ENCODE data around the gene SLC29A2. TPM values are rescaled to one million over a fixed set of nuclear protein-coding genes. Genes with fewer than 3 reads are reported as not detected.

SLC29A2 gene
- total and polyA plus RNA-seq, 2 of the 8 experiments (the other 6 are each of a cell fraction or from before 2014, with no cell fraction given), result 29.3 to 31.6 TPM

DNA sequence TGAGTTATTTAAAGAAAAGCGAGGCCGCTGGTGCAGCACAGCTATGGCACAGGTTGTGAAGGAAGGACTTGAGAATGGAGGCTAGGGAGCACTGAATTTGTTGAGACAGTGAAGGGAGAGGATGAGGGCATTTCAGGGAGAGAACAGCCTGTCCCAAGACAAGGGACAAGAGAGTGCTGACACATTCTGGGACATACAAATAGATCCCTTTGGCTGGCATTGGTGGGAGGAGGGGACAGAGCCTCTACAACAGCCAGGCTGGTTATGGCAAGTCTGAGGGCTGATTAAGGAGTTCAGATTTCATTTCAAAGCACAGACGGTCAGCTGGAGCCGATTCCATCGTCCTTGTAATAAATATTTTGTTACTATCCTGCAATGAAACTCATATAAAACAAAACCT is 1.7 kb upstream of the SLC29A2 start:
- H3K4me1 ChIP-seq (replicated peaks in 1 of 4; ENCODE audit: control insufficient read depth in 3 of 4, insufficient read depth in 4 of 4, low read length in 3 of 4), result peaks cover 0 to 8% (median 7%) of the 10 kb centered on the region in 4 experiments; a peak in 6 of 7 replicates

More for the DNA sequence above, 1.7 kb upstream of the SLC29A2 start:
- Histone ChIP-seq H3K4me3 (ENCODE audit: extremely low read depth in 1 of 4, insufficient read depth in 2 of 4, low read depth in 3 of 4, low read length in 4 of 4) (no peak overlapping the region), H4K20me1 (replicated peaks in 1 of 2; ENCODE audit: control insufficient read depth in 1 of 2, insufficient read depth in 2 of 2, low read length in 2 of 2) (peaks cover 7 to 19% of the 10 kb centered on the region in 2 experiments), H3K23ac (ENCODE audit: insufficient read length) (no peak overlapping the region), H2BK20ac (ENCODE audit: low read length) (peak overlapping the region; percentile 53; the same call in 1 of the 2 replicates), H3K27me3 (replicated peaks in 1 of 4; ENCODE audit: control insufficient read depth in 3 of 4, extremely low read depth in 1 of 4, insufficient read depth in 3 of 4, low read length in 3 of 4) (no peaks in the 10 kb centered on the region), H4K5ac (ENCODE audit: insufficient read length, low read depth, low read length) (no peak overlapping the region), H3K23me2 (ENCODE audit: low read depth, low read length) (peaks cover 7% of the 10 kb centered on the region; the same call in 1 of the 2 replicates), H2BK15ac (ENCODE audit: low read length) (peak overlapping the region; percentile 7; the same call in 1 of the 2 replicates), H3K56ac (replicated peaks; ENCODE audit: insufficient read length, low read depth, low read length) (no peak overlapping the region), H3K27ac (ENCODE audit: low read depth, low read length) (no peak overlapping the region), H3K36me3 (ENCODE audit: control insufficient read depth in 2 of 4, insufficient read depth in 4 of 4, low read length in 3 of 4) (peaks cover 2 to 17% (median 11%) of the 10 kb centered on the region in 4 experiments; a peak in 6 of 8 replicates), H2BK12ac (ENCODE audit: low read depth, low read length) (no peak overlapping the region), H3K9ac (replicated peaks in 1 of 4; ENCODE audit: extremely low read depth in 1 of 4, low read depth in 3 of 4, low read length in 3 of 4) (no peak overlapping the region), H3K4me2 (ENCODE audit: insufficient read depth in 1 of 2, low read depth in 2 of 2, low read length in 2 of 2) (peak overlapping the region in 1 of 2 experiments; percentile 86; a peak in 1 of 4 replicates), H2BK5ac (ENCODE audit: low read depth, low read length) (no peak overlapping the region), H3K79me1 (ENCODE audit: low read depth, low read length) (peaks cover 9% of the 10 kb centered on the region; the same call in 1 of the 2 replicates), H3K18ac (ENCODE audit: extremely low read depth, low read length) (no peak overlapping the region), H2AFZ (ENCODE audit: low read length) (no peak overlapping the region), H4K8ac (ENCODE audit: extremely low read depth, insufficient read depth, low read length) (no peak overlapping the region), H3K14ac (ENCODE audit: insufficient read length) (no peak overlapping the region), H4K91ac (replicated peaks; ENCODE audit: insufficient read length, low read length) (no peak overlapping the region), H3K9me3 (ENCODE audit: insufficient read depth in 2 of 2, low read depth in 1 of 2, low read length in 1 of 2) (no peaks in the 10 kb centered on the region), H3K79me2 (ENCODE audit: control insufficient read depth in 1 of 2, insufficient read depth in 2 of 2, low read length in 2 of 2) (peaks cover 0 to 16% of the 10 kb centered on the region in 2 experiments; a peak in 2 of 4 replicates), H3K4ac (replicated peaks; ENCODE audit: insufficient read length, low read depth, low read length) (no peak overlapping the region), H2AK5ac (ENCODE audit: low read depth, low read length) (no peak overlapping the region), H2BK120ac (replicated peaks; ENCODE audit: low read depth, low read length) (no peak overlapping the region)
- 89% methylated on average over 5 of the region's 5 CpGs; no CpG with 5 or more reads in 1 of the 2 experiments for WGBS, 2 experiments (ENCODE audit: extremely low coverage in 1 of 2, insufficient coverage in 1 of 2, insufficient read length in 1 of 2, insufficient replicate concordance in 2 of 2, low coverage in 1 of 2, low lambda C conversion rate in 2 of 2, missing lambda C conversion rate in 1 of 2)
- DNase-seq (ENCODE audit: low read depth in 1 of 2, low spot score in 2 of 2) (no peak), FAIRE-seq (no peak)
- ChIA-PET POLR2A (ENCODE audit: partially characterized antibody) (interaction anchor here (1.6 to 28.0 kb wide), 2 partner anchors 11 to 22 kb away, joined by 5 to 487 read pairs; partner anchors contain the start of genes B4GAT1 and BRMS1), CTCF (ENCODE audit: partially characterized antibody) (interaction anchor here (1.2 to 7.1 kb wide), 5 partner anchors 9 to 66 kb away, joined by 3 to 51 read pairs (median 7); partner anchors contain the start of gene MRPL11)
- no peak for TF ChIP-seq ZNF274 (IDR thresholded peaks at IDR 0.05; ENCODE audit: borderline replicate concordance, extremely low read depth, low read length)
- TF ChIP-seq, protein P1, sequence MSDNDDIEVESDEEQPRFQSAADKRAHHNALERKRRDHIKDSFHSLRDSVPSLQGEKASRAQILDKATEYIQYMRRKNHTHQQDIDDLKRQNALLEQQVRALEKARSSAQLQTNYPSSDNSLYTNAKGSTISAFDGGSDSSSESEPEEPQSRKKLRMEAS (IDR thresholded peaks at IDR 0.05), result no peak
- TF ChIP-seq KDM5A (IDR thresholded peaks at IDR 0.05; ENCODE audit: low read length), result no peak
- no peak for TF ChIP-seq JUN (IDR thresholded peaks at IDR 0.05; ENCODE audit: low read depth, low read length)
- TF ChIP-seq TAF7 (optimal IDR thresholded peaks at IDR 0.05; ENCODE audit: borderline replicate concordance, low read depth, low read length), result no peak
- no peak for TF ChIP-seq PHF8 (conservative IDR thresholded peaks at IDR 0.05; ENCODE audit: low read depth, low read length)
- TF ChIP-seq, protein P2, sequence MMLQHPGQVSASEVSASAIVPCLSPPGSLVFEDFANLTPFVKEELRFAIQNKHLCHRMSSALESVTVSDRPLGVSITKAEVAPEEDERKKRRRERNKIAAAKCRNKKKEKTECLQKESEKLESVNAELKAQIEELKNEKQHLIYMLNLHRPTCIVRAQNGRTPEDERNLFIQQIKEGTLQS (IDR thresholded peaks at IDR 0.05; ENCODE audit: insufficient read depth, low read depth, low read length), result no peak
- TF ChIP-seq MAFK (IDR thresholded peaks at IDR 0.05; ENCODE audit: low read depth, low read length), result no peak
- TF ChIP-seq HDAC2 (IDR thresholded peaks at IDR 0.05; ENCODE audit: borderline replicate concordance in 1 of 2, low read depth in 2 of 2, low read length in 2 of 2), result no peak
